ENCODE data around the gene RNU2-1.
"Not testable (repeated sequence)": the region's sequence is repeated elsewhere in the genome, so short reads cannot be mapped to it uniquely, and the experiment has no call there.

RNU2-1 gene

DNA sequence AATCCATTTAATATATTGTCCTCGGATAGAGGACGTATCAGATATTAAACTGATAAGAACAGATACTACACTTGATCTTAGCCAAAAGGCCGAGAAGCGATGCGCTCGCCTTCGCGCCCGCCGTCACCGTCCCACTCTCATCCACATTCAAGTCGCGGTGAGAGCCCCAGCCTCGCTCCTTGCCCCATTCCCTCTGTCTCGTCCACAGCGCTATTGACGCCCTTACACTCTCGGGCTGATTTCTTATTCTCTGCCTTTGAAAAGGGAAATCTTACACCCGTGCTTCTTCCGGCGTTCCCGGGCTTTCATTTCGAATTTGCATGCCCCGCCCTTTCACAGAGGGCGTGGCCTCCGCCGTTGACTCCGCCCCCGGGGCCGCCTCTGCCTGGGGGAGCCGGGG lies at the start of gene RNU2-1:
Gene RNU2-1, minus strand, starts transcription at position 101 of the 400 bp plus-strand sequence.
- not testable (repeated sequence) for DNase-seq (ENCODE audit: low read depth)

- DNase-seq (ENCODE audit: low read depth), result not testable (repeated sequence)
Observed at GRCh38 chr17:43272914-43273313, 39.1 kb upstream of the RNU2-1 start.

GRCh38 chr17:43272483-43272882 lies 38.7 kb upstream of the RNU2-1 start:
- DNase-seq (ENCODE audit: low read depth), result not testable (repeated sequence)

DNA sequence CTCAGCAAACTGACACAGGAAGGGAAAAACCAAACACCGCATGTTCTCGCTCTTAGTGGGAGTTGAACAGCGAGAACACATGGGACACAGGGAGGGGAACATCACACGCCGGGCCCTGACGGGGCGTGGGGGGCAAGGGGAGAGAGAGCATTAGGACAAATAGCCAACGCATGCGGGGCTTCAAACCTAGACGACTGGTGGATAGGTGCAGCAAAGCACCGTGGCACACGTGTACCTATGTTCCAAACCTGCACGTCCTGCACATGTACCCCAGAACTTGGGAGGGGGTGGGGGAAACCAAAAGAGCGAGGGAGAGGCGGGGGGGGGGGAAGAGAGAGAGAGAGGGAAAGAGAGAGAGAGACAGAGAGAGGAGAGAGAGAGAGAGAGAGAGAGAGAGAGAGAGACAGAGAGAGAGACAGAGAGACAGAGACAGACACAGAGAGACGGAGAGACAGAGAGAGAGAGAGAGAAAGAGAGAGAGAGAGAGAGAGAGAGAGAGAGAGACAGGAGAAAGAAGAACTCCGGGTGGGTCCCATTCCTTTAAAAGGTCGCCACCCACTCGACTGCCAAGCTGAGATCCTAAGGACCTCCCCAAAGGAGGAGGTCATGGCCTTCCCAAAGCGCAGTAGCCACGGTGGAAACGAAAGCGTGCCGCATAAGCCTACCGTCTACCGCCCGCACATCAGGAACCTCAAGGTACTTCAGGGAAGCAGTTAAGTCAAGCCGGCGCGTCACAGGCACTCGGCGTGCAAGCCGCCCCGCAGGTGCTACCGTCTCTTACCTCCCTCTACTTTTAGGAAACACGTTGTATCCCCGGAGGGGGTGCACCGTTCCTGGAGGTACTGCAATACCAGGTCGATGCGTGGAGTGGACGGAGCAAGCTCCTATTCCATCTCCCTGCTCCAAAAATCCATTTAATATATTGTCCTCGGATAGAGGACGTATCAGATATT lies 37.1 kb upstream of the RNU2-1 start:
- DNase-seq (ENCODE audit: low read depth), result not testable (repeated sequence)

DNA sequence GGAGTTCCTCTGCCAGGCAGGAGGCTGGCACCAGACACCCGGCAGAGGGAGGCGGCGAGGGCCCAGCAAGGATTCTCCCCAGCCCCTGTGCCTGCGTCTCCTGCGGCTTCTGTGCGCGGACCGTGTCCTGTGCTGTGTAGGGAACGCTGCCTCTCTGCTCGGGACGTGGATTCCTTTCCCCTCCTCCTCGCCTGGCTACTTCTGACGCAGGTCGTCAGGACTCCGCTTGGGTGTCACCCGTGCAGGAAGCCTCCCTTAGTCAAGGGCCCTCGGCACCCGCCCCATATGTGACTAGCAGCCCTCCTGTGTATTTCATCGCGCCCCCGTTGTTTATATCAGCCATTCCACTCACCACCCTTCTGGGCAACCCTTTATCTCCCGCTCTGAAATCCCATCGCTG lies 12.7 kb upstream of the RNU2-1 start:
- not testable (repeated sequence) for DNase-seq (ENCODE audit: low read depth)

GRCh38 chr17:43240596-43241352 lies 7.0 kb upstream of the RNU2-1 start:
- not testable (repeated sequence) for DNase-seq (ENCODE audit: low read depth)

DNA sequence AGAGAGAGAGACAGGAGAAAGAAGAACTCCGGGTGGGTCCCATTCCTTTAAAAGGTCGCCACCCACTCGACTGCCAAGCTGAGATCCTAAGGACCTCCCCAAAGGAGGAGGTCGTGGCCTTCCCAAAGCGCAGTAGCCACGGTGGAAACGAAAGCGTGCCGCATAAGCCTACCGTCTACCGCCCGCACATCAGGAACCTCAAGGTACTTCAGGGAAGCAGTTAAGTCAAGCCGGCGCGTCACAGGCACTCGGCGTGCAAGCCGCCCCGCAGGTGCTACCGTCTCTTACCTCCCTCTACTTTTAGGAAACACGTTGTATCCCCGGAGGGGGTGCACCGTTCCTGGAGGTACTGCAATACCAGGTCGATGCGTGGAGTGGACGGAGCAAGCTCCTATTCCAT lies 5.8 kb upstream of the RNU2-1 start:
- DNase-seq (ENCODE audit: low read depth), result not testable (repeated sequence)

- not testable (repeated sequence) for DNase-seq (ENCODE audit: low read depth)
Observed at GRCh38 chr17:43233263-43233662, 514 bp downstream of the RNU2-1 start.

- not testable (repeated sequence) for DNase-seq (ENCODE audit: low read depth)
Observed at GRCh38 chr17:43232021-43232699, 1.6 kb downstream of the RNU2-1 start.

DNA sequence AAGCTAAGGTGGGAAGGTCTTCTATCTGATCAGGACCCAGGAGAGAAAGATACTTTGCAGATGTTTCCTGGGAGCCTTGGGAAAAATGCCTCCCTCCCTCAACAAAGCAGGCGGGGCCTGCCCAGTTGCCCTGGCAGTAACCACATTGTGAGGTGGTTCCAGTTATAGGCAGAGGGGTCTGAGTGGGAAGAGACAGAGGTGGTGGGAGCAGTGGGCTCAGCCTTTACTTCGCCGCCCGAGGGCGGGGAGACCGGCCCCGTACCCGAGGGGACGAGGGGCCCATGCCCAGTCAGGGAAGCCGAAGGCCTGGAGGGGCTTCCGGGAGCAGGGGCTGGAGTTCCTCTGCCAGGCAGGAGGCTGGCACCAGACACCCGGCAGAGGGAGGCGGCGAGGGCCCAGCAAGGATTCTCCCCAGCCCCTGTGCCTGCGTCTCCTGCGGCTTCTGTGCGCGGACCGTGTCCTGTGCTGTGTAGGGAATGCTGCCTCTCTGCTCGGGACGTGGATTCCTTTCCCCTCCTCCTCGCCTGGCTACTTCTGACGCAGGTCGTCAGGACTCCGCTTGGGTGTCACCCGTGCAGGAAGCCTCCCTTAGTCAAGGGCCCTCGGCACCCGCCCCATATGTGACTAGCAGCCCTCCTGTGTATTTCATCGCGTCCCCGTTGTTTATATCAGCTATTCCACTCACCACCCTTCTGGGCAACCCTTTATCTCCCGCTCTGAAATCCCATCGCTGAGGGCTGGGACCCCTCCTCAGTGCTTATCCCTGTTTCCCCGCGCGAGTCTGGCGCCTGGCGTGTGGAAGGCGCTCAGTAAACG lies 2.4 kb downstream of the RNU2-1 start:
- DNase-seq (ENCODE audit: low read depth), result not testable (repeated sequence)

GRCh38 chr17:43228020-43228782 lies 5.6 kb downstream of the RNU2-1 start, which contains the start of gene CCDC200:
Gene CCDC200, minus strand, starts transcription at chr17:43228623. Its CDS starts 69 bp downstream, at chr17:43228554.
- DNase-seq (ENCODE audit: low read depth), result not testable (repeated sequence)

DNA sequence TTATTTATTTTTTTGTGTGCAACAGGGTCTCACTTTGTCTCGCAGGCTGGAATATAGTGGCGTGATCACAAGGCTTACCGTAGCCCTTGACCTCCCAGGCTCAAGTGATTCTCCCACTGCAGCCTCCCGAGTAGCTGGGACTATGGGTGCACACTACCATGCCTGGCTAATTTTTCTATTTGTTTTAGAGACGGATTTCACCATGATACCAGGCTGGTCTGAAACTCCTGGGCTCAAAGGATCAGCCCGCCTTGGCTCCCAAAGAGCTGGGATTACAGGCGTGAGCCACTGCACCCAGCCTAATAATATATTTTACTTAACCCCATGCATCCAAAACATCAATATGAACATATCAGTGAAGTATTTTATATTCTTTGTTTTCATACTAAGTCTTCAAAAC lies 7.4 kb downstream of the RNU2-1 start:
- no peak for DNase-seq (ENCODE audit: low read depth)

DNA sequence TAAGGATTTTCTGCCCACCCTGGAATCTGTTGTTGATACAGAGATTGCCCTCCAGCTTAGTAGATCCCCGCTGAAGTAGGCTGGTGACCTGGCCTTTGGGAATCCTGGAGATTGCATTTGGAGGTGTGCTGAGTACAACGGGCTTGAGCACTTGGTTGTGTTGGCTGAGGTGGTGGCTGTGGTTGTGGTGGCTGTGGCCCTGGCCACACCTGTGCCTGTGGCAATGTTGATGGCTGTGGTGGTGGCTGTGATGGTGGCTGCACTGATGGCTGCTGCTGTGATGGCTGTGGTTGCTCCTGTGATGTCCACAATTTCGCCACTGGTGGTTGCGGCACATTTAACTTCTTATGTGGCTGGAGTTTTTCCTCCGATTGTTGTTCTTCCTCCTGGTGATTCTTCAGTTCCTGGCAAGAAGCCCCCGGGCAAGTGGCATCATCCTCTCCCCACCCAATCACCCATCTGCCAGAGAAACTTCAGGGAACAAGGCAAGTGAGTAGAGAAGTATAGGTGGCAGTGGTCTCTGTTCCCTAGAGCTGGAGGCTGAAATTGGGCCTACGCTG lies 9.6 kb downstream of the RNU2-1 start:
- no peak for DNase-seq (ENCODE audit: low read depth)

- DNase-seq (ENCODE audit: low read depth), result no peak
Observed at GRCh38 chr17:43220511-43221125, 13.2 kb downstream of the RNU2-1 start.

DNA sequence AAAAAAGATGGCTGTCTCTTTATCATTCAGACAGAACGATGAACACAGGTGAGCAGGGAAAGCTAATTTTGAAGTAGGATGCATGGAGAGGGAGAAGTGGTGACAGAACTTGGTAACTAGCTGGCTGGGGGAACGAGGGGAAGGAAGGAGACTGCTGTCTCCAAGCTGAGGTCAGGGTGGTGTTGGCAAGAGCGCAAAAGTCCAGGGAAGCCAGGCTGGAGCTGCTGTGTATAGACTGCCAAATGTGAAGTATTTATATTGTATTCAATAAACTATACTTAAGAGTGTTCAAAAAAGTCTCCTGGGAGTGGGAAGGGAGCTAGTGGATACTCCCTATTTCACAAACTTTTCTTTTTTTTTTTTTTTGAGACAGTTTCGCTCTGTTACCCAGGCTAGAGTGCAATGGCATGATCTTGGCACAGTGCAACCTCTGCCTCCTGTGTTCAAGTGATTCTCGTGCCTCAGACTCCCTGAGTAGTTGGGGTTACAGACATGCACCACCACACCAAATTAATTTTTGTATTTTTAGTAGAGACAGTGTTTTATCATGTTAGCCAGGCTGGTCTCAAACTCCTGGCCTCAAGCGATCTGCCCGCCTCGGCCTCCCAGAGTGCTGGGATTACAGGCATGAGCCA lies 13.9 kb downstream of the RNU2-1 start:
- no peak for DNase-seq (ENCODE audit: low read depth)

DNA sequence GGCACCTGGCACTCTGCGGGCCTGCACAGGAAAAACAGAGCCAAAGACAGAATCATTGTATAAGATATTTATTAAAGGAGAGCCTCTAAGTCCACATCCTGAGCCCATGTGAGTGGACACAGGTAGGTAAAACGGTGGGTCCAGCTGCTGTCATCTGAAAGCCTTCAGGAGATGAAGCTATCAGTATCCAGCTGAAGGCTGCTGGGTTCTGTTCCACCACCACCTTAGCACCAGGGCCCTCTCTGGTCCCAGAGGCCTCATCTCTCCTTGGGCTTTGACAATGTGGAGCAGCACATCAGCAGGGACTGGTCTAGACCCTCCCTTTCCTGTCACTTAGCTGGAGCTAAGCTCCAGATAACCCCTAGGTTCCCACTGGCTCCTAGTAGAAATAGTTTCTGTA lies 14.8 kb downstream of the RNU2-1 start:
- no peak for DNase-seq (ENCODE audit: low read depth)

GRCh38 chr17:43217614-43218087 lies 16.1 kb downstream of the RNU2-1 start:
- no peak for DNase-seq (ENCODE audit: low read depth)

DNA sequence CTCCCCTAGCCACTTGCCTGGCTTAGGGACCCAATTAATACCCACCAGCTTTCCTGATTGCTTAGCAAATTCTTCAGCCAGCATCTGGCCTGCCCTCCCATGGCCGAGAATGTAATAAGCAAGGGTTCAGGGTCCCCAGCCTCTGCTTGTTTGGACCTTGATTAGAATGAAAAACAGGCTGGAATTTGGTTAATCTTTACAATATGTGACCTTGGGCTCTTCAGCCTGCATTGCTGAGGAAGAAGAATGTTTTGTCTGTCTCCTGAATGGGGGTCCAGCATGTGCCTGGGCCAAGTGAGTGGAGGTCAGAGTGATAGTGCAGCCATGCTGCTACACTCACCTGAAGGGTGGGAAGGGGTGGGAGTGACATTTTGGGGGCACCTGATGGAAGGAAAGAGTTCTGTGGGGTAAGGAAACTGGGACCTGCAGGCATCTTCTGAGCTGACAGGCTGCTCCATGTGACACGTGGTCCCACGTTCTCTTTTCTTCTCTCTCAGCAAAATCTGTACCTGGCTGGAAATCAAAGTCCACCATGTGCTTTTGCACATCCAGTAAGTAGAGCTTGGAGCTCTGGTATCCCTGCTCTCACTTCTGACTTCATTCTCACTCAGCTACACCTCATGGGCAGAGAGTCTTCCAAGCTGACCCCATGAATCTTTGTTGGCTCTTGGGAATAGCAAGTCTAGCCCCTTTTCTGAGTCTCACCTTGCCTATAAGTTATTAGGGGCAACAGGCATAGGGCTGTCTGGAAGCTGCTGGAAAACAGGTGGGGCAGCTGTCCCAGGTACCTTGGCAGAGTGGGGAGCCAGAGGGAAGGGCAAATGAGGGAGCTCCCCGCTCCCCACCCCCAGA lies 16.8 kb downstream of the RNU2-1 start:
- no peak for DNase-seq (ENCODE audit: low read depth)

Measured in EH (cell line).